ENCODE data around the gene YKT6.
"Not testable (repeated sequence)": the region's sequence is repeated elsewhere in the genome, so short reads cannot be mapped to it uniquely, and the experiment has no call there.

Gene YKT6

DNA sequence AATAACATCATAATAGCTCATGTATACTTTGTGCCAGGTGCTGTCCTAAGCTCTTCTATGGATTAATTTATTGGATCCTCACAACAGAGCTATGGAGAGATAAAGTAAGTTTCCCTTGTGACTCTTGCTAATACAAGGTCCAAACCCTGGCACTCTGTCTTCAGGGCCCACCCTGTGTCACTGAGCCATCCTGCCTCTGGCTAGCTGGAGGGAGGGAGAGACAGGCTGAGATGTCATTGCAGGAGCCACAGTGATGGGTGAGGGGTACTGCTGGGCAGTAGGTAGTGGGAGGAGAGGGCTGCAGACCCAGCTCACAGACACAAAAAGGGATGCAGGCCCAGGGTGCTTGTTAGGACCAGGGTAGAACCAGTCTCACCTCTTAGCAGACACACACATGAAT, 28.4 kb upstream of the YKT6 start:
- no peak for DNase-seq (ENCODE audit: low read depth)

DNA sequence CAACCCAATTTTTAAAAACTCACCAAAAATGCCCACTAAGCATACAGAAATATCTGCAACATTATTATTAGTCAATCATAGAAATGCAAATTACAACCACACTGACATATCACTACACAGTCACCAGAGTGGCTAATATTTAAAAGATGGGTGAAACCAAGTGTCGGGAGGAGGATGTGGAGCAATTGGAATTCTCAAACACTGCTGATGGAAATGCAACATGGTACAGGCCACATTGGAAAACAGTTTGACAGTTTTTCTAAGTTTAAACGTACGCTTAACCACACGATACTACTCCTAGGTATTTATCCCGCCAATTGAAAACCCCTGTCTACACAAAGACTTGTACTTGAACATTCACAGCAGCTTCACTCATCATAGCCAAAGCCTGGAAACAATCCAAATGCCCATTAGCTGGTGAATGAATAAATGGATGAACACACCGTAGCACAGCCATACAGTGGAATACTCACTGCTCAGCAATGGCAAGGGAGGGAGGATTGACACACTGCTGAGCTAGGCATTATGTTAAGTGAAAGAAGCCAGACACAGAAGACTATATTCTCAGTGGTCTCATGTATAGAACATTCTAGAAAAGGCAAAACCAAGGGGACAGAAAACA, 27.9 kb upstream of the YKT6 start:
- no peak for DNase-seq (ENCODE audit: low read depth)

DNA sequence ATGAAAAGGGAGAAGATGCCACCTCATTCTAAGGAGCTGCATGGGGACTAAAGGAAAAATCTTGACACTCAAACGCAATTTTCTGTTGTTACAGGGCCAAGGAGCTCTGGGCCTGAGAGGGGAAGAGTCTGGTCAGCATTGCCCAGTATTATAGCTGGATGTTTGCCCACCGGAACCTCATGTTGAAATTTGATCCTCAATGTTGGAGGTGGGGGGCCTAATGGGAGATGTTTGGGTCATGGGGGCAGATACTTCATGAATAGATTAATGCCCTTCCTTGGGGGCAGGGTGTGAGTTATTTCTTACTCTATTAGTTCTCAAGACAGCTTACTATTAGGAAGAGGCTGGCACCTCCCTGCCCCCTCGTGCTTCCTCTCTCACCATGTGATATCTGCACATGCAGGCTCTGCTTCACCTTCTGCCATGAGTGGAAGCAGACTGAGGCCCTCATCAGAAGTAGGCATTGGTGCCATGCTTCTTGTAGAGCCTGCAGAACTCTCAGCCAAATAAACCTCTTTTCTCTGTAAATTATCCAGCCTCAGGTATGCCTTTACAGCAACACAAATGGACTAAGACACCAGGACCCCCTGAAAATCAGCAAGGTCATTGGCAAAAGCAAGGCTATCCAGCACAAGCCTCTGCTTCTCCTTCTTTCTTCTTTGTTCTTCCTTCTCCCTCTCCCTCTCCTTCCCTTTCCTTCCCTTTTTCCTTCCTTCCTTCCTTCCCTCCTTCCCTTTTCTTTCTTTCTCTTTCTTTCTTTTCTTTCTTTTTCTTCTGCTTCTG, 26.7 kb upstream of the YKT6 start:
- no peak for DNase-seq (ENCODE audit: low read depth)

DNA sequence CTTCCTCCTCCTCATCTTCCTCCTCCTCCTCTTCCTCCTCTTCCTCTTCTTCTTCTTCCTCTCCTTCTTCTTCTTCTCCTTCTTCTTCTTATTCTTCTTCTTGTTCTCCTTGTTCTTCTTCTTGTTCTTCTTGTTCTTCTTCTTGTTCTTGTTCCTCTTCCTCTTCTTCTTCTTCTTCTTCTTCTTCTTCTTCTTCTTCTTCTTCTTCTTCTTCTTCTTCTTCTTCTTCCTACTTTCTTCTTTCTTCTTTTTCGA, 26.2 kb upstream of the YKT6 start:
- not testable (repeated sequence) for DNase-seq (ENCODE audit: low read depth)

DNA sequence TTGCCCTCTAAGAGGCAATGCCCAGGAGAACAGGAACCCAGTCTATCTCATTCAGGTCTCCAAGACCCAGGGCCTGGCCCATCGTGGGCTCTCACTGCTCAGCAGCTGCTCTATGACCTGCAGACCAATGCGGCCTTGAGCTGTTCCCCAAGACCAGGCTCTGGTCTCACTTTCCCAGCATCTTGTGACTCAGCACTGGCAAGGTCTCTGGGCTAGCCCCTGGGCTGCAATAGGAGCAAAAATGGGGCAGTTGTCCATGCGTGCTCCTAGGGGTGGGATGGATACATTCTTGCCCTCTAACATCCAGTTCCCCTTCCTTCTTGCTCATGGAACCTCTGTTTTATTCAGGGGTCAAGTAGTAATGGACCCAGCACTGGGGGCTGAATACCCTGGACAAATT, 25.0 kb upstream of the YKT6 start:
- DNase-seq (ENCODE audit: low read depth), result no peak

DNA sequence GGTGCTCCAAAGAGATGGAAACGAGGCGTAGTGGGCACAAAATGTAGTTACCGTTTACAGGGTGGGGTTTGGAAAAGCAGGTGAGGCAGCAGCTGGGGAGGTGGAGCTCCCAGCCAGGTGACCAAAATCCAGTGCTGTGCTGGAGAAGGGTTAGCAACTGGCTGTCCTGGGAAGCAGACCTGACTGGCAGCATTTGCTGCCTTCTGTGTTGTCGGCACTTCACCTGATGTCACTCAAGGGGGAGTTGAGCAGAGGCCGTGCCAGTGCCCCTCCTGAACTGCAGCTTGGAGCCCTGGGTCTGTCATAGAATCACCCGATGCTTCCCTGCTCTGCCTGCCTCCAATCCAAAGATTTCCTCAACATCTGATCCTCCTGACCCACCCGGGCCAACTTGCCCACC, 24.3 kb upstream of the YKT6 start:
- DNase-seq (ENCODE audit: low read depth), result no peak

DNA sequence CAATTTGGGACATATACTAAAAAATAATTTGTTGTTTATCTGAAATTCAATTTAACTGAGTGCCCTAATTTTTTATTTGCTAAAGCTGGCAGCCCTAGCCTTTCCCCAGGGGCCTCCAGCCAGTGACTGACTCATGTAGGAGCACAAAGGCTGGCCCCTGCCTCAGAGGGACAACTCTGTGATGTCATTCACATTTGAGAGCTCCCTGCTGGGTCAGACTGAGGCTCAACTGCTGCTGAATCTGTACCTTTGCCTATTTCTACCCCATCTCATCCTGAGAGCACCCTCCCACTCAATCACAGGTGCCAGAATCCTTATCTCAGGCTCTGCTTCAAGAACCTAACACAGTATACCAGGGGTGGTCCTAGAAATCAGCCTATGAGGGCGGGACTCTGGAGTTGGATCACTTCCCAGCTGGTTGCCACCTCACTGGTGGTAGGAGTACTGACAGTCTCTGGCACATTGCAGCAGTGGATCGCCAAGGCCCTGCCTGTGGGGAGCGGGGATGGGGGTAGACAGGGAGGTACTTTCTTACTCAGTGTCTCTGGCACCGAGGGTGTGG, 23.1 kb upstream of the YKT6 start:
- no peak for DNase-seq (ENCODE audit: low read depth)

DNA sequence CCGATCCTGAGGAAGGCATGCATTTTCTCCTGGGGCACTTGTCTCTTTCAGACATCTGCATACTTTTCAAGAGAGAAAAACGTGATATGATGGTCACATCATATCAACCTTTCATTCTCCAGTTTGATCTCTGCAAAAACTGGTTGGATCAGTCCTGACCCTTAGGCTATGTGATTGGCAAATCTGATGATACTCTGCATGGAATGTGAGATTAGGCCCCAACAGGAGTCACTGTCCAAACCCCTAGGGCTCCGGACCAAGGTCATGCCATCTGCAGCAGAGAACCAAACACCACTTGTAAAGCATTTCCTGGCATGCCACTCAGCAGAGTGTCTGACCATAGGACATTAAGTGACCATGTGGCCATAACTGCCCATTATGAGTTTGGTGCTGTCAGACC, 20.1 kb upstream of the YKT6 start:
- DNase-seq (ENCODE audit: low read depth), result no peak

DNA sequence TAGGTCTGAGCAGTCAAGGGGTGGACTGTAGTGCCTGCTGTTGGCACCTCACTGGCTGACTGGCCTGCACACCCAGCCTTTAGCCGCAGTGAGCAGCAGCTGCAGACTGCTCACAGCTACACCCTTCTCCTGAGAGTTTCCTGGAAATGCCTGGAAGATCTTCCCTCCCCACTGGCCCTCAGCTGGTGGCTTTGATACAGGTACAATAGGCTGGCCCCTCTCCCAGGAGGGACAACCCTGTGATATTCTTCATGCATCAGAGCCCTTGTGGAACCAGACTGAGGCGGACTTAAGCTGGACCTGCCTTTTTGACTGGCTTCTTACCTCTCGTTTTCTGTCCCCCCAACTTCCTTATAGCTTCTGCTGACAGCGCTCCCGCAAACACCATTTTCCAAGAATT, 18.0 kb upstream of the YKT6 start:
- DNase-seq (ENCODE audit: low read depth), result no peak

DNA sequence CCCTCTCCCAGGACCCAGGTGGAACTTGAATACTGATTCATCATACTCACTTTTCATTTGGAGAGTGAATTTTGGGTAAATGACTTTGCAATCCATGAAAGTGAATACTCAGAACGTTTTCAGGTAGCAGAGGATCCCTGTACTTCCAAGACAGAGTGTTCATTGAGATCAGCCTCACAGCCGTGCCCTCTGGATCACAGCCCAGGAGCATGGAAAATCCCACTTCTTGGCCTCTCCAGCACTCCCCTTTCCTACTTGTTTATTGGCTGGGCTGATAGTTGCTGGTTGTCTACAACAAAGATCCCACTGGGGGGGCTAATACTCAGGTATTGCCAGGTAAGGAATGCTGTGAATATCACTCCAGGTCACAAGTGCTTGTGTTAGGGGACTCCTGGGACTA, 17.4 kb upstream of the YKT6 start:
- no peak for DNase-seq (ENCODE audit: low read depth)

DNA sequence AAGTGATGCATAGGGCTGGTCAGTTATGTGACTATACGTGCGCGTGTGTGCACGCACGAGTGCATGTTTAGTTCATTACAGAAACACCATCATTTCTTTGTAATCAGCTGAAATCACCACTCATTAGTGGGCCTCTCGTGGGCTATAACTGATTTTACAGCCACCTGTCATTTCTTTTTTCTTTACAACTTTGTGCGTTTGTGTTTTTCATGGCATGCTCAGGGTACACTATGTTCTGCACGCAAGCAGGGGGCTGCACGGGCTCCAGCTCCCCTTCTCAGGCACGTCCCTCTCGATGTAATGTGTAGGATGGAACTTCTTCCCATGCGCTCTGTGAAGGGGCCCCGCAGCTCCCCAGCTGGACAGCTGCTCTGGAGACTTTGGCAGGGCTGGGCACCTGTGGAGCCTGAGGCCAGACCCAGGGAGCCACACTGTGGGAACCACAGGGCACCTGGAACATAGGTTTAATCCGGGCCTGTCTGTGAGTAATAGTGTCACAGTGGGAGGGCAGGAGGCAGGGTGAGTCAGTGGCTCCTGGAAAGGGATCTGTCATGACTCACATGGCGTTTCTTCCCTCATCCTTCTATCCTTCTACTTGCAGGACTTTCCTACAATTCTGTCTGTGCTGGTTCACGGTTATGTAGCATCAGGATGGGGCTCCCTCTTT, 16.4 kb upstream of the YKT6 start:
- DNase-seq (ENCODE audit: low read depth), result peak; percentile 34

DNA sequence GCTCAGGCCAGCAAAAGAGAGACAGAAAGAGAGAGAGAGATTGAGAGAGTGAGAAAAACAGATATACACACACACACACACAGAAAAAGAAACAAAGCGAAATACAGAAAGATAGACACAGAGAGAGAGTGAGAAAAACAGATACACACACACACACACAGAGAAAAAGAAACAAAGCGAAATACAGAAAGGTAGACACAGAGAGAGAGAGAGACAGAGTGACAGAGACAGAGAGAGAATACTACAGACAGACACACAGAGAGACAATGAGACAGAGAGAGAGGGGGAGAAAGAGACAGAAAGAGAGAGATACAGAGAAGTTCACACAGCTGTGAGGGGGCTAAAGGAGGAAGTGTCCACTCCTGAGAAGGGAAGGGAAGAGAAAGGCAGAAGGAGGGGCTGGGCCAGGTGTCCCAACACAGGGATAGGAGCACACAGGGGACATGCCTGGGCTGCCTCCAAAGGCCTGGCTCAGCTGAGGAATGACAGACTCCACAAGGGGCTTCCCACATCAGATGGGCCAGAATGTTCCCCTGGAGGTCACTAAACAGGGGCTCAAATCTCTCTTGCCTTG, 15.8 kb upstream of the YKT6 start:
- DNase-seq (ENCODE audit: low read depth), result no peak

DNA sequence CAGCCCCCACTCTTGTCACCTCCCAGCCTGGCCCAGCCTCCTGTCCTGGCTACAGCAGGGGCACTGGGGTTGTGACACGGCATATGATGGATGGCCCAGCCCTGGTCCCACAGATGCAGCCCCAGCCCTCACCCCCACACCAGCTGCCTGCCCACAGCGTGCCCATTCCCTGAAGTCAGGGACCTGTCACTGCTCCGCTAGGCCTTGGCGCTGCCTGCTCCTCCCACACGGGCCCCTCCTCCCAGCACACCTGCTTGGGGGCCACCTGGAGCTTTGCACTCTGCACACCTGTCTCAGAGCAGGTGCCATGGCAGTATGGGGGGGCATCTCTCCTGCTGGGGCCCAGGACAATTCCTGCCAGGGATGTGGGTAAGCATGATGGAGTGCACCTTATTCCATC, 15.0 kb upstream of the YKT6 start:
- DNase-seq (ENCODE audit: low read depth), result no peak

DNA sequence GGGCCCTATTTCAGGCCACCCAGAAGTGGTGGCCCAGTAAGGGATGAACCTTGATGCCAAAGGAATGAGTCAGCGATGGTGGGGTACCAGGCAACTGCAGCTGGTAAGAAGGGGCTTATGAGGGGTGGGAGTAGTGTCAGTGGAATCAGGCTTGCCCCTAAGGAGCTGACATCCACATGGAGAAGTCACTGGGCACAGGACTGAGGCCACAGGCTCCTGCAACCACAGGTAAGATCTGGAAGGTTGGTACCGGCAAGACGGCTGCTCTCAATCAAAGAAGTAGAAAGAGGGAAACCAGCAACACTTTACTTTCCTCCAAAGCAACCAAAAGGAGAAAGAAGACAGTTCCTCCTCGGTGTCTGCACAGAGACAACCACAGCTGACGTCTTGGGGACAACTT, 14.0 kb upstream of the YKT6 start:
- no peak for DNase-seq (ENCODE audit: low read depth)

DNA sequence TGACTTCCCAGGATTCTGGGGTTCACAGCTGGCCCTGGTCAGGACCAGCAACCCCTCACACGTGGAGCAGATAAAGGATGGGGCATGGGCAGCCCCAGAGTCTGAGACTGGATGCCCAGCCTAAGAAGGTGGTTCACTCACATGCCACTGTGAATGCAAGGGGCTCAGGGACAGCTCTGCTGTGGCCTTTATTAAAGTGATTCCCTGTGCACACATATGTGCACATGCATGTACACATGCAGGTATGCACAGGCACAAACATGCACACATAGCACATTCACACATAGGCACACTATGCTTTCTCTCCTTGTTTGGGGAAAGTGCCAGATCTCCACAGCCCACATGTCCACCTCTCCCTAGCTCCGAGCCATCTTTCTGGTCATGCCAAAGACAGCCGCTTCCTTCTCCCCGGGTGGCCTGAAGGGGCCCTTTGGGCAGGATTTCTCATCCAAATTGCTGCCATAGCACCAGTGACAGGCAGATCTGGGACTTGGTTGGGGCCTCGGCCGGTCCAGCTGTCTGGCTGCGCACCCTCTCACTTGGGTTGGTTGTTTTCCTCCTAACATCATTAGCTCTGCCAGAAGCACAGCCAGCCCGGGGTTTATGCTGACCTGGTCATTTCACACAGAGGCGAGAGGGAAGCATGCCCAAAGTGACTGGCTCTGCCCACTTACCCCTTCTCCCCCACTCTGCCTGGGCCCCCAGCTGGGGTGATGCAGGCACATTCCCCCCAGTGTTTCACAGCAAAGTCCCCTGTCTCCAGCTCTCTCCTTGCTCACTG, 13.0 kb upstream of the YKT6 start:
- no peak for DNase-seq (ENCODE audit: low read depth)

DNA sequence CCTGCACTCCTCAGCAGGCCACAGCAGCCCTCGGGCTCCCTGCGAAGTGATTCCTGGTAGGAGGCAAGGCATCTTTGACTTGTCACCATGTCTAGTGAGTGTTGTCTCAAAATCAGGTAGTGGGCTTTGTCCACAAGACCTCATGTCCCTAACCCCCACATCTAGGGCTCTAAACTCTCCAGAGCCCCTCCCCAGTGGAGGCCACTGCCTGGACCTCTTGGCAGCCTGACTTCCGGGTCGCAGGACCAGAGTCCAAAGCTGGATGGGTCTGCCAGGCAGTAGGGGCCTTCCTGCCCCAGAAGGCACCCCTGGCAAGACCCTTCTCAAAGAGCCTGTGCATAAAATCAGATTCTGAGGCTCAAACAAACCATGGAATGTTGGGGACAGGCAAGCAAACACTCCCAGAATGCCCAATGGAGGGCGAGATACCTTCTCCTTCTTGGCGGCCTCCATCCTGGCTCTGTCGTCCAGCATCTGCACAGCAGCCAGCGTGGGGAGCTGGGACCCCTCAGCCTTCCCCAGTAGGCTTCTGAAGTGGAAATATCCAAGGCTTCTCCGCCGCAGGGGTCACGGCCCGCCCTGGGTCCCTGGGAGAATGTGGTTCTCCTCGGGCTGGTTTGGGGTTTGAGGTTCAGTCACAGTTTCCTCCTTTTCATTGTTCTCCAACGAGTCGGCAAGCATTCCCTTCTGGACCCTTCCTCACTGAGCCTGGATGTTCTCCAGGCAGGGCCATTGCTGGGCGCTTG, 12.1 kb upstream of the YKT6 start:
- no peak for DNase-seq (ENCODE audit: low read depth)

DNA sequence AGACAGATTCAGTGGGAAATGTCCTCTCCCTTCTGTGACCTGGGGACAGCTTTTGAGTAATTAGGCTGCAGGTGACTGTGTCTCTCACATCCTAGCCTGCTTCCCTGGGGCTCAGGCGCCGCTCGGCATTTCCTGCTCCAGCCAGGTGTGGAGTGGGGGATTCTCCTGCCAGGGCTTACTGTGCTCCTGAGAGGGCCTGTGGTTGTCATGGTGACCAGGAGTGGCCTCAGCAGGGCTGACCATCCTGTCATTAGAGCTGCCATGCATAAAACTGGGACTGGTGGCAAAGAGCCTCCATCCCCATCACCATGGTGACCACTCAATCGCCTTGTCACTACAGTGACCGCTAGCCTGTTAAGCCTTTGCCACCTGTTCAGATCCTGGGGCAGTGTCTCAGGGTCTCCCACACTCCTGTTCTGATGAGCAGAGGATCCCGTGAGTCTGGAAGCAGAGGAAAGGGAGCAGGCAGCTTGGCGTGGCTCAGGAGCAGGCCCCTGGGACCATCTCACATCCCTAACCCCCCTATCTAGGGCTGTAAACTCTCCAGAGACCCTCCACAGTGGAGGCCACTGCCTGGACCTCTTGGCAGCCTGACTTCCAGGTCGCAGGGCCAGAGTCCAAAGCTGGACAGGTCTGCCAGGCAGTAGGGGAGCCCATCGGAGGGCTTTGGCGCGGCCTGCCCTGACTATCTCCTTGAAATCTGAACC, 11.3 kb upstream of the YKT6 start, which contains the start of gene GCK:
Gene GCK (minus strand): TSS at position 154 of the 707 bp plus-strand sequence. CDS start 486 bp downstream, outside the sequence.
- DNase-seq (ENCODE audit: low read depth), result no peak

DNA sequence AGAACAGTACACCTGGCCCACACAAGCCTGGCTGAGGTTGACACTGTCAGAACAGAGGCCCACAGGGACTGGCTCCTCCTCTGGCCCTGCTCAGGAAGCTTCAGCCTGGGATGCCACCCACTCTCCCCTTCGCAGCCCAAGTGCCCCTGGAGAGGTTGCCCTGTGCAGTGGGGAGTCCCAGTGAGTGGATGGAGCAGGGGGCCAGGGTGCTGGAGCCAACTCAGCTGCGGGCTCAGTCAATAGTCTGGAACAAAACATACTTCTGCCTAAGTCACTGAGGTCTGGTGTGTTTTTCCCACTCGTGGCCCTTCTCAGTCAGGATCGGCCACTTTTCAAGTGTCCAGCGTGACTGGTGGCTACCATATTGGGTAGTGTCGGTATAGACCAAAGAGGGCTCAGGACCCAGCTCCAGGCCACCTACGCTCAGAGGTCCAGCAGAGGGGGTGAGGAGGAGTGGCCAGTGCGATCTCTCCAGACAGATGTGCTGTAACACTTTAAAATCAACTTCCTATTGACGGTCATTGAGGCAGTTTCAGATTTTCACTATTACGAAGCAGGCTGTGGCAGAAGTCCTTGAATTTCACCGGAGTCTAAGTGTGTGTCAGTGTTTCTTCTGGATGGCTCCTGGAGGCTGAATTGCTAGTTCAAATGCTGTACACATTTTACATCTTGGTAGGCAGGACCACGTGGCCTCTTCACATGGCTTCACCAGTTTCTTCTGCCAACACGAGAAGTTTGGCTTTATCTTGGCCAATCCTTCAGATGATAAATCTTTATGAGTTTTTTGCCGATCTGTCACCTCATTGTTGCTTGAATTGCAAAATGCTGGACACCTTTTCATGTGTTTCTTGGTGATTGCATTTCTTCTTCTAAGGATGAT, 10.5 kb upstream of the YKT6 start:
- no peak for DNase-seq (ENCODE audit: low read depth)

DNA sequence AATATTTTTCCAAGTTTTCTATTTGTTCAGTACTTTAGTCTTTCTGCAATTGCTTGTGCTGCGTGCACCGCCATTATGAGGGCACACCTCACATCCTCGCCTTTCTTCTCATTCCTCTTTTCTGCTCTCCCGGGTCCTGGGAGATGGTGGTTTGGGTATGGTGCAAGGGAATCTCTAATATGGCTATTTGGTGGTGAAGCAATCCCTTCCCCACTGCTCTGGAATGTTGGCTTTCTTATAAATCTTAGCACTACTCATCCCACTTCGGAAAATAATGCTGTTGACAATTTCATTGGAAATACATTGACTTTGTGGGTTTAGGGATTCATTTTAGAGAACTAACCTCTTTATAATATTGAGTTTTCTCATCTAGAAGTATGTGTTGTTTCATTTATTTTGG, 9.6 kb upstream of the YKT6 start:
- DNase-seq (ENCODE audit: low read depth), result no peak

Measured in fibroblast of the conjunctiva (primary cell).